IPS DF 19.7 (cell line): ENCODE results near the gene EIF5A.
"Not testable (repeated sequence)": the region's sequence is repeated elsewhere in the genome, so short reads cannot be mapped to it uniquely, and the experiment has no call there.

Experiments used
- DNase-seq: peaks from one replicate; pipeline ENCODE4 v3.0.0-alpha.2; 2013; ENCODE audit warnings: low read depth, low spot score

The EIF5A gene

DNA sequence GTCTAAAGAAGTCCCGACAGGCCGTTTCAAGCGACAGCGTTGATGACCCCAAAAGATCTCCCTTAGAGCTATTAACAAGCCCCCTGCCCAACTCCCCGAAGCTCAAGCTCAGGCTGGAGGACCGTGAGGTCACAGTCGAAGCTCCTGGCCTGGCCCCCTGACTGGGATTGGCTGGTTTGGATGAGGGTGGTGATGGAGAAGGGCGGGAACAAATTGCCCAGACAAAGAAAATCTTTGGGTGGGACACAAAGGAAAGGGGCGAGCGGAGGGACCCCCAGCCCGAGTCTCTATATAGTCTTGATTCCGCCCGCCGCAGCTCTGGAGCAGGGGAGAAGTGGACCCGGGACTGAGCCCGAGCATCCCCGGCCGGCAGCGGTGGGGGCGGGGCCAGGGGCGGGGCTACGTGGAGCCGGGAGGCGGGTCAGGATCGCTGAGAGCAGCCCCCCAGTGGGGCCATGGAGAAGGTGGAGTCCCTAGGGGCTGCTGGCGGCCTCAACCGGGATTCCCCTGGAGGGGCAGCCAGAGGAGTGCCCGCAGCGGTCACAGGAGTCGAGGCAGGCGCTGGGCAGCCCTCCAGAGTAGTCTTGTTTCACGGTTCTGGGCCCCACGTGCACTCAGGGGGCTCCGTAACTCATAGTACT lies 22.7 kb downstream of the EIF5A start:
- DNase-seq = no peak

DNA sequence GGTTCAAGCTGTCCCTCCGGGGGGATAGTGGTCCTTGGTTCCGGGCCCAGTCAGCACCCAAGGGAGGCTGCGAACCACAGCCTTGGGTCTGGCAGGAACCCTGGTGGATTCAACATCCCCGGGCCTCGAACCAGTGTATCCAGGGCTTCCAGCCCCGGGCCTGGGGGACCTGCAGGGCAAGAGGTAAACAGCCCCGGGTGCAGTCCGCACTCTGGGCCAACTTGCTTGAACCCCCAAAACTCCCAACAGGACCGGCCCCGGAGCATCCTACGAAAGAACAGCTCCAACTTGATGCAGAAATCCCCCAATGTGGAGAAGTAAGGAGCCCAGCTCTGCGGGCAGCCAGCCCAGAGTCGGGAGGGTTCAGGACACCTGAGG lies 23.2 kb downstream of the EIF5A start:
- DNase-seq = no peak

DNA sequence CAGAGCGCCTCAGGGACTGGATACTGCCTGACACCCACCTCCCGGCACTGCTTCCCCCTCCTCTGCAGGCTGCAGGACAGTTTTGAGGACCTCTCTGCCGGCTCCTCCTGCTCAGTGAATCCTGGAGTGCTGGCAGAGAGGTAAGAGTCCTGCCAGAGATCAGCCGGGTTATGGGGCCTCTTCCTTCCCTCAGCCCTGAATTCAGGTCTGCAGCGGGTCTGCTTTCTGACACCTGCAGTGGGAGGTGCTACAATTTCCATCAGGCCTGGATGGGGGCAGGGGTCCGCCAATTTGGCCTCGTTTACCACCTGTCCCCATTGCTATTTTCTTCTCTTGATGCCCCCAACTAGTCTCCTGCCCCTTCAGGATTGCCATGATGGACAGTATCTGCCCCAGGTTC lies 24.7 kb downstream of the EIF5A start:
- no peak for DNase-seq

DNA sequence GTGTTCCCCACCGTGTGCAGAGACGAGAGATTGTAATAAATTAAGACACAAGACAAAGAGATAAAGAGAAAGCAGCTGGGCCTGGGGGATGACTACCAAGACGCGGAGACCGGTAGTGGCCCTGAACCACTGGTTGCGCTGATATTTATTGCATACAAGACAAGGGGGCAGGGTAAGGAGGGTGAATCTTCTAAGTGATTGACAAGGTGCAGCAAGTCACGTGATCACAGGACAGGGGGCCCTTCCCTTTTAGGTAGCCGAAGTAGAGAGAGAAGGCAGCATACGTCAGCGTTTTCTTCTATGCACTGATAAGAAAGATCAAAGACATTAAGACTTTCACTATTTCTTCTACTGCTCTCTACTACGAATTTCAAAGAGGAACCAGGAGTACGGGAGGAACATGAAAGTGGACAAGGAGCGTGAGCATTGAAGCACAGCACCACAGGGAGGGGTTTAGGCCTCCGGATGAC lies 25.2 kb downstream of the EIF5A start:
- not testable (repeated sequence) for DNase-seq

DNA sequence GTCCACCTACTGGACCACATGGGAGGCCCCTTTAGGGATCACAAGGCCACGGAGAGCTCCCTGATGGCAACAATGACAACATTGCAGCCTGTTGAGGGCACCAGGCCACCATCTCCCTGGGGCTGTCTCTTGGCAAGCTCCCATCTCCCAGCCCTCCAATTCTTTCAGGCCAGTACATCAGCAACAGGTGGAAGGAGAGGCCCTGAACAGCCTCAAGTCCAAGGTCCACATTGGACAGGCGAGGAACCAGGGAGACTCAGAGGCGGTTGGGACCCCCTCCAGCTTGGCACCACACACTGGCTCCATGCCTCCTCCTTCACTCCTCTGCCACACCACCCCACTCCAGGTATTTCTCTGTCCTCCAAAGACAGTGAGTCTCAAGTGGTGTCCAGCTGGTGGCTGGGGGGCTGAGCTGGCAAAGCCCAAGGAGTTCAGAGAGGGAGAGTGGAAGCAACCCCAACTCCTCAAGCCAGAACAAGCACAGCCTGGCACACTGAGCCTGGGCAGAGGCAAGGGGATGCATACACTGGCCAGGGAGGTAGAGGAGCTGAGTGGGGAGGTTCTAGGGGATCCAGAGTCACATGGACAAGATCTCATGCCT lies 27.6 kb downstream of the EIF5A start:
- no peak for DNase-seq

DNA sequence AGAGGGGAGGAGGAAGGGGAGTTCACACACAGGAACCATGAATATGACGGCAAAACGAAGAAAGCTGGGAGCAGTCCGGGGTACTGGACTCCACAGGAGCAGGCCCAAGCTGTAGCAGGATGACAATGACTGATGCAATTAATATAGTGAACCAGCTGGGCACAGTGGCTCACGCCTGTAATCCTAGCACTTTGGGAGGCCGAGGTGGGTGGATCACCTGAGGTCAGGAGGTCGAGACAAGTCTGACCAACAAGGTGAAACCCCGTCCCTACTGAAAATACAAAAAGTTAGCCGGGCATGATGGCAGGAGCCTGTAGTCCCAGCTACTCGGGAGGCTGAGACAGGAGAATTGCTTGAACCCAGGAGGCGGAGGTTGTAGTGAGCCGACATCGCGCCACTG lies 28.3 kb downstream of the EIF5A start:
- not testable (repeated sequence) for DNase-seq

DNA sequence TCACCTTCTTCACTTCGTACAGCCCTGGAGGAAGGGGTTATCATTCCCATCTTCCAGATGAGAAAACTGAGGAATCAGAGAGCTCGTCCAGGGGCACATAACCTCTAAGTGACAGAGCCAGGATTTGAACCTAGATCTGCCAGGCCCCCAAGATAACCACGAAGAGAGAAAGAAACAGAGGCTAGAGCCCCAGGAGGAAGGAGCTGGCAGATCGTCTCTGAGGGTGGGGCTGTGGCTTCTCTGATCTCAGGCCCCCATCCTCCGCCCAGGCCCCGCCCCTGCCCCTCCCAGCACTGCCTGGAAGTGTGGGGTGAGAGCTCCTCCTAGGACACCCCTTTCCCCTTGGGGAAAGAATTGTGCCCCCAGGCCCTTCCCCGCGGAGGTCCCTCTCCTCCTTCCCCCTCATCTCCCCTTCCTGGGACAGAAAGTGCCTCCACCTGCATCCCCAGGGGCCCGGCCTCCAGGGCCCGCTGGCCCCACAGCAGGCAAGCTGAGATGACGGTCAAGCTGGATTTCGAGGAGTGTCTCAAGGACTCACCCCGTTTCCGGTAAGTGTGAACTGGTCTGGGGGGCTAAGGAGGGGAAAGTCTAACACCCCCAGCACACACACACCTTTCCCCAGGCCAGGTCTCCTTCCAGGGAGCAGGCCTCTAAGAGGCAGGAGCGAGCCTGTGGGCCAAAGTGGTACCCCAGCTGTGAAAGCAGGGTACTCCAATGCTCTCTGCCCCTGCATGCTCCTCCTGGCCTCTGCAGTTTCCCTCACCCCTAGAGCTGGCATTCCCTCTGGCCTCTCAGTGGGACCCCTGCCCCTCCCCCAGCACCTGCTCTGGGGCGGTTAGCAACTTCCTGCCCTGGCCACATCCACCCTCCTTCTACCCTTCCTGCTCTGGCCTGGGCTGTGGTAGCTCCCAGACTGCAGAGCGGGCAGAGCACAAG lies 29.1 kb downstream of the EIF5A start, which contains the start of gene ACAP1:
Gene ACAP1, plus strand, starts transcription at position 290 of the 936 bp plus-strand sequence. Its CDS starts 206 bp downstream, at position 496.
- no peak for DNase-seq

DNA sequence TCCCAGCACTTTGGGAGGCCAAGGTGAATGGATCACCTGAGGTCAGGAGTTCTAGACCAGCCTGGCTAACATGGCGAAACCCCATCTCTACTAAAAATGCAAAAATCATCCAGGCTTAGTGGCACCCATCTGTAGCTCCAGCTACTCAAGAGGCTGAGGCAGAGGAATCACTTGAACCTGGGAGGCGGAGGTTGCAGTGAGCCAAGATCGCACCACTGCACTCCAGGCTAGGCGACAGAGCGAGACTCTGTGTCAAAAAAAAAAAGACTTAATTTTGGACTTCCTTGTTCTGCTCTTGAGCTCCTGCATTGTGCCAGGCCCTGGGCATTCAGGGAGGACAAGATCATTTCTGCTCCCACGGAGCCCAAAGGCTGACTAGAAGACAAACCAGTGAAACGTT lies 30.2 kb downstream of the EIF5A start:
- DNase-seq = not testable (repeated sequence)

DNA sequence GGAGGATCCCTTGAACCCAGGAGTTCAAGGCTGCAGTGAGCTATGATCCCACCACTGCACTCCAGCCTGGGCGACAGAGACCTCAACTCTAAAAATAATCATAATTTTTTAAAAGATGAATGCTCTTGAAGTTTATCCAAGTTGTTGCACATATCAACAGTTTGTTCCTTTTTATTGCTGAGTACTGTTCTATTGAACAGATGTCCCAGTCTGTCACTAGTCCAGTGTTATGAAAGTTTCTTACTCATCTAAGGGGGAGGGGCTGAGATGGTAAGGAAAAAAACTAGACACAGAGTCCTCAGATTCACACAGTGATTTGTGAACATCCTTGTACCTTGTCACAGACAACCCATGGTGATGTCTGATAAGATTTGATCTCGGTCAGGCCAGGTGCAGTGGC lies 32.8 kb downstream of the EIF5A start:
- DNase-seq = no peak

DNA sequence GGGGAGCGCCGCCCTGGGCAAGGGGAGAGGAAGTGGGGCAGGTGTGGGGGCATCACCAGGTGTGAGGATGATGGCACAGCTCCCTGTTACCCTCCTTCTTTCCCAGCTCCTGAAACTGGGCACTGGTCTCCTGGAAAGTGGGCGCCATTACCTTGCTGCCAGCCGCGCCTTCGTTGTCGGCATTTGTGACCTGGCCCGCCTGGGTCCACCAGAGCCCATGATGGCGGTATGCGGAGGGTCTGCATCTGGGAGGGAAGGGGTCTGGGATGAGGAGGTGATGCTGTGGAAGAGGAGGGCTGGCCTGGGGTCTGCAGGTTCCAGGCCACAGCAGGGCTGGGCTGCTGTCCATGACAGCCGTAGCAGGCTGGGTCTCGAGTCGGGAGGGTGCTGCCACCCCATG lies 34.4 kb downstream of the EIF5A start:
- no peak for DNase-seq

DNA sequence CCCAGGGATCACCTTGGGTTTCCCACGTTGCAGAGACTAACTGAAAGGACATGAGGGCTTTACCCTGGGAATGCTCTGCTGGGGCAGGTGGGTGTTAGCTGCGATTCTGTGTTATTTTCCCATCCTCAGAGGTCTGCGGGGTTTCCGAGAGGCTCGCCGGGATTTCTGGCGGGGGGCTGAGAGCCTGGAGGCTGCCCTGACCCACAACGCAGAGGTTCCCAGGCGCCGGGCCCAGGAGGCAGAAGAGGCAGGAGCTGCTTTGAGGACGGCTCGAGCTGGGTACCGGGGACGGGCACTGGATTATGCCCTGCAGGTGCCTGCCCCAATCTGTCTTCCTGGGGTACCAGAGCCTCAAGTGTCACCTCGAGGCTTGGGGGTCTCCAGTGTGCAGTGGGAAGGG lies 35.8 kb downstream of the EIF5A start:
- DNase-seq = no peak

DNA sequence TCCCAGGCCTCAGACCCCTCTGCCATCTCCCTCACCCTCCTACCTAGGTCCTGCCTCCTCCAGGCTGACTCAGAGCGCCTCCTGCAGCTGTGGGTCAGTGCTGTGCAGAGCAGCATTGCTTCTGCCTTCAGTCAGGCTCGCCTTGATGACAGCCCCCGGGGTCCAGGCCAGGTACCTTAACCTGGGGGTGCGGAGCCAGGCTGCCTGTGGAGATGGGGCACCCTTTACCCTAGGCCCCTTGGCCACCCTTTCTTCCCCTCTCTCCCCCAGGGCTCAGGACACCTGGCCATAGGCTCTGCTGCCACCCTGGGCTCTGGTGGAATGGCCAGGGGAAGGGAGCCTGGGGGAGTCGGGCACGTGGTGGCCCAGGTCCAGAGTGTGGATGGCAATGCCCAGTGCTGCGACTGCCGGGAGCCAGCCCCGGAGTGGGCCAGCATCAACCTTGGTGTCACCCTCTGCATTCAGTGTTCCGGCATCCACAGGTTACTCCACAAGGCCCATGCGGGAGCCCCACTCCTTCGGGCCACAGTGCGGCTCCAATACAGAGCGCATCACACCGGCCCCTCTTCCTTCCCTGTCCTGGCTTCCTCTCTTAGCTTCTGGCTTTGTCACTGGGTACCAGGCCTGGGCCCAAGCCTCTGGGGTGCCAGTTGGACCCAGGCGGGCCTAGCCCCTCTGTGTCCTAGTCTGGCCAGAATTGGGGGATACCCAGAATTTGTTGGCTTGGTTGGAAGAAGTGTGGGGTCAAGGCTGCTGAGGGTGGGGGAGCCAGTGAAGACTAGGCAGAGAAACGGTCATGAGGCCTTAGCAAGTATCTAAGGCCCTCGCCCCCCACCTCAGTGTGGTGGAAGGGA lies 39.6 kb downstream of the EIF5A start:
- no peak for DNase-seq

DNA sequence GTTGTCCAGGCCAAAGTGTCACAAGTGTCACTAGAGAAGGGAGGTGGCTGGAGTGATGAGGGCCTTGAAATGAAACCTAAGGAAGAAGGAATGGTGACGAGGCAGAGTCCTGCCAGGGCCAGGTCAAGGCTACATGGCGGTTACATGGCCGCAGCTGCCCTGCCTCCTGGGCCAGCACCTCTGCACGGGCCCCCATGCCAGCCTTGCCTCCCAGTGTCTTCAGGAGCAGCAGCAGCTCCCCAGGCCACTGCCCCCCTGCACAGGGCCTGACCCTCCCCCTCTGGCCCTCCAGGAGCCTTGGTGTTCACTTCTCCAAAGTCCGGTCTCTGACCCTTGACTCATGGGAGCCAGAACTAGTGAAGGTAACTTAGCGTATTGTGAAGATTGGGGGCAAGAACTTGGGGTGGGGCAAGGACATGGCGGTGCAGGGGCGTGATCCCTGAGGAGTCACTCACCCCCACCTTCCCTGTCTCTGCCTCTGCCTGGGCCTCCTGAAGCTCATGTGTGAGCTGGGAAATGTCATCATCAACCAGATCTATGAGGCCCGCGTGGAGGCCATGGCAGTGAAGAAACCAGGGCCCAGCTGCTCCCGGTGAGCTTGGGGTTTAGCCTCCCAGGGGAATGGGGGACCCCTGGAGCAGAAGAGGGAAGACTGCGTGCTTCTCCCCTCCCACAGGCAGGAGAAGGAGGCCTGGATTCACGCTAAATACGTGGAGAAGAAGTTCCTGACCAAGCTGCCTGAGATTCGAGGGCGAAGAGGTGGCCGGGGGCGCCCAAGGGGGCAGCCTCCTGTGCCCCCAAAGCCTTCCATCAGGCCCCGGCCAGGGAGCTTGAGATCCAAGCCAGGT lies 40.4 kb downstream of the EIF5A start:
- no peak for DNase-seq

DNA sequence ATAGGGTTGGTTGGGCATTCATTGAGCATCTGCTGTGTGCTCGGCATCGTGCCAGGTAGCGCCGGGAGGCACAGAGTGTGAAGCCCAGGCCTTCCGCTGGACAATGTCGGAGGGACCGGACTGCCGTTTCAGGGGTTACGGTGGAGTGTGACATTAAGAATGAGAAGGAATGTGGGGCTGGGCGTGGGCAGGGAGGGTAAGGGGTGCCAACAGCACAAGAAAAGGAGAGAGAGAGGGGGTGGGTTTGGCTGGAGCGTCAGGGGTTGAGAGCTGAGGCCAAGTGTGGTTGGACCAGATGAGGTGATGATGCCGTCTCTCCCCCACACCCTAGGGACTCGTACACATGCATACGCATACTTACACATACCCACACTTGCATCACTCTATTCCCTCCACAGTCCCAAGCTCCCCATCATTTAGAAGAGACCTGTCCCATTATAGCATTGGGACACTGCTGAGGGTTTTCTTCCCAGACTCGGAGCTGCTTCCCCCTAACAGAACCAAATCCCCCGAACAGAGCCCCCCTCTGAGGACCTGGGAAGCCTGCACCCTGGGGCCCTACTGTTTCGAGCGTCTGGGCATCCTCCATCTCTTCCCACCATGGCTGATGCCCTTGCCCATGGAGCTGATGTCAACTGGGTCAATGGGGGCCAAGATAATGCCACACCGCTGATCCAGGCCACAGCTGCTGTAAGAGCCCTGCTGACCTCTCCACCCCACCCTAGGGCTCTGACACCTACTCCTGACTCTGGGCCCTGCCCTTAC lies 41.2 kb downstream of the EIF5A start:
- no peak for DNase-seq

DNA sequence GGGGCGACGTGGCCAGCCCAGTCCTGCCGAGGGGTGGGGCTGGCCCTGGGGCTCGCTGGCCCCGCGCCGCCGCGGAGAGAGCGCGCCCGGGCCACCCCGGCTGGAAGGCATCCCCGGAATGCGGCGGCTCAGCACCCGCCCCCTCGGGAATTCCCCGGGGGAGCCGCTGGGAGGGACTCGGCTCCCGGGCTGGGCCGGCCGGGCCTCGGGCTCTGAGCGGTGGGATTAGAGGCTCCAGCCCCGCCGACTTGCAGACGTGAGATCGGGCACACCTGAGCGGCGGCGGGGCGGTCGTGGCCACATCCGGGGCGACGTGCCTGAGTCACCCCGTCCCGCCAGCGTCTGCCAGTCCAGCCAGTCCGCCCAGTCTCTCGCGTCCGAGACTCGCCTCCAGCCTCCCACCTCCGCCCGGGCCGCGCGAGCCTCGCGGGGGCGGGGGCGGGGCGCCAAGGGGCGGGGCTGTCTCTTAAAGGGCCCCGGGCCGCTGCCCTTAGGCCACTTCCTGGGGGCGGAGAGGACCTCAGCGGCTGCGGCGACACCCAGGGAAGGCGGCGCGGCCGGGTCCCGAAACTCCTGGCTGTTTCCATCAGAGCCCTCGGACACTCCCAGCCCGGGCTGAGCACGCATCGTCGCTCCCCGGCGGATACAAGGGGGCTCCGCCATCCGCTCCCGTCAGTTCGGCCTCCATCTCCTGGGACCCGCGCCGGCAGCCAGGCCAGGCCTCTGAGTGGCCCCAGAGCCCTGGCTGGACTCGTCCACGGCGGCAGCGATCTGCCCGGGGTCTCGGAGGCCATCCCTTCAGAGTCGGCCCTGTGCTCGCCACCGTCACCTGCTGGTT lies 44.5 kb downstream of the EIF5A start, which contains the start of gene KCTD11:
Gene KCTD11, plus strand, starts transcription at position 498 of the 838 bp plus-strand sequence.
- no peak for DNase-seq

DNA sequence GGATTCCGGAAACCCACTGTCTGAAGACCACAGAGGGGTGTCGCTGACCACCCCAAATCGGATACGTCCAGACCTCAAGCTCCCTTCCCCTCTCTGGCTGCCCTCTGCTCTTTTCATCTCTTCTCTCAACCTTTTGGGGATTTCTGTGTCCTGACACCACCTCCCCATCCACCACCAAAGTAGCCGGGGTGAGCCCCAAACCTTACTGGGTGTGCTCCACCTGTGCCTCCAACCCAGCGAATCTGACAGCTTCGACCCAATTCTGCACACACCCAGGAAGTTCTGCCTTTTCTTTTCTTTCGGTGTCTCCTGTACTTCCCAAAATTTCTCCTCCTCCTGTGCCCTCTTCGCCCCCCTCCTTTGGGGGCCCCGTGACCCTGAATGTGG lies 45.1 kb downstream of the EIF5A start:
- DNase-seq = no peak

DNA sequence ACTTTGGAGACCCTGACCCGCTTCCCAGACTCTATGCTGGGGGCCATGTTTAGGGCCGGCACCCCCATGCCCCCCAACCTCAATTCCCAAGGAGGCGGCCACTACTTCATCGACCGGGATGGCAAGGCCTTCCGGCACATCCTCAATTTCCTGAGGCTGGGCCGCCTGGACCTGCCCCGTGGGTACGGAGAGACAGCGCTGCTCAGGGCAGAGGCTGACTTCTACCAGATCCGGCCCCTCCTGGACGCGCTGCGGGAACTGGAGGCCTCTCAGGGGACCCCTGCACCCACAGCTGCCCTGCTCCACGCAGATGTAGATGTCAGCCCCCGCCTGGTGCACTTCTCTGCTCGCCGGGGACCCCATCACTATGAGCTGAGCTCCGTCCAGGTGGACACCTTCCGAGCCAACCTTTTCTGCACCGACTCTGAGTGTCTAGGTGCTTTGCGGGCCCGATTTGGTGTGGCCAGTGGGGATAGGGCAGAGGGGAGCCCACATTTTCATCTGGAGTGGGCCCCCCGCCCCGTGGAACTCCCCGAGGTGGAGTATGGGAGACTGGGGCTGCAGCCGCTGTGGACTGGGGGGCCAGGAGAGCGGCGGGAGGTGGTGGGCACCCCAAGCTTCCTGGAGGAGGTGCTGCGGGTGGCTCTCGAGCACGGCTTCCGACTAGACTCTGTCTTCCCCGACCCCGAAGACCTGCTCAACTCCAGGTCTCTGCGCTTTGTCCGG lies 45.6 kb downstream of the EIF5A start:
- DNase-seq = no peak

DNA sequence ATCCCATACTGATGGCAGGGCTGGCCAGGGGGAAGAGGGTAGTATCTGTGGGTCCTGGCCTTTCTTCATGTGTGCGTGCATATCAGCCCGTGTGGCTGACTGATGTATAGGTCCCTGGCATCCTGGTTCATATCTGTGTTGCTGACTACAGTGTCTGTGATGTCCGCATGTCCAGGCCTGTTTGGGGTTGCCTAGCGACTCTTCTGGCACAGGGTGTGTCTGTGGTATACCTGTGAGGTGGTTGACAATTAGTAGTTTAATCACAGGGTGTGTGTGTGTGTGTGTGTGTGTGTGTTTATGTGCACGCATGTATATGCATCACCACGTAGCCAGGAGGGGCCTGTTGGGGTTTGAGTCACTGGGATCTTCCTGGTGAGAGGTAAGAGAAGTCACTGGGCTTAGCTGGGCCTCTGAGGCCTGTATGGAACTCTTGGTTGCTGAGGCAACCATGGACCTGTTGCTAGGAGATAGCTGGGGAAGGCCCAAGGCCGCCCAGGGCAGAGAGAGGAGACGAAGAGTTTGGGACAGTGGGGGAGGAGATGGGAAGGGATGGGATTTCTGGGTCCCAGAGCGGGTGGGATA lies 46.9 kb downstream of the EIF5A start:
- DNase-seq = no peak
